Neutrophil (primary cell): ENCODE results near the gene RPL39L.

ENCODE experiments used
- H3K27ac ChIP-seq: fragments of 200-600 bp; sonication (generic); 2 replicates; pipeline ENCODE4 v1.5.1; 2016; ENCODE audit warnings: mild to moderate bottlenecking, moderate library complexity
- H3K27me3 ChIP-seq: fragments of 200-600 bp; sonication (generic); 2 replicates; pipeline ENCODE4 v1.6.0; 2016; ENCODE audit warnings: mild to moderate bottlenecking
- H3K36me3 ChIP-seq: fragments of 200-600 bp; sonication (generic); 2 replicates; pipeline ENCODE4 v1.5.1; 2017
- H3K4me1 ChIP-seq, 2 experiments: fragments of 200-600 bp in 1 of 2; sonication (generic) in 1 of 2; 1 replicate in 1 of 2; 2 replicates in 1 of 2; pipeline versions ENCODE4 v1.5.1 to v1.6.1; 2013 to 2016; ENCODE audit warnings: low read depth in 1 of 2, low read length in 1 of 2, mild to moderate bottlenecking in 1 of 2, moderate library complexity in 1 of 2; ENCODE audit not compliant: control insufficient read depth in 1 of 2, insufficient read depth in 1 of 2
- H3K4me3 ChIP-seq, 2 experiments: fragments of 200-600 bp in 1 of 2; sonication (generic) in 1 of 2; 1 replicate in 1 of 2; 2 replicates in 1 of 2; pipeline ENCODE4 v1.5.1; 2013 to 2016; ENCODE audit warnings: low read depth in 1 of 2, low read length in 1 of 2, mild to moderate bottlenecking in 1 of 2, moderate library complexity in 1 of 2
- H3K9me3 ChIP-seq: fragments of 200-600 bp; sonication (generic); 2 replicates; pipeline ENCODE4 v1.5.1; 2016
- CTCF ChIP-seq: fragments of 200-600 bp; sonication (generic); IDR thresholded peaks from 2 replicates; pipeline ENCODE4 v1.5.1; 2016; ENCODE audit warnings: antibody characterized with exemption

RPL39L gene

GRCh38 chr3:187150599-187150998 is 11.3 kb upstream of the RPL39L start:
- H3K27me3 ChIP-seq = no peaks in the 10 kb centered on the region
- no peak overlapping the region for H3K27ac ChIP-seq
- no peak overlapping the region for H3K4me3 ChIP-seq
- TF ChIP-seq CTCF = no peak
- no peaks in the 10 kb centered on the region for H3K36me3 ChIP-seq
- H3K9me3 ChIP-seq = no peaks in the 10 kb centered on the region
- H3K4me1 ChIP-seq = no peaks in the 10 kb centered on the region

GRCh38 chr3:187150186-187150585 is 10.9 kb upstream of the RPL39L start:
- H3K9me3 ChIP-seq = no peaks in the 10 kb centered on the region
- H3K4me3 ChIP-seq = no peak overlapping the region
- no peaks in the 10 kb centered on the region for H3K27me3 ChIP-seq
- H3K27ac ChIP-seq = no peak overlapping the region
- H3K36me3 ChIP-seq = no peaks in the 10 kb centered on the region
- no peaks in the 10 kb centered on the region for H3K4me1 ChIP-seq
- TF ChIP-seq CTCF = no peak

GRCh38 chr3:187146389-187146788 is 7.1 kb upstream of the RPL39L start:
- TF ChIP-seq CTCF = no peak
- Histone ChIP-seq H3K9me3 (no peaks in the 10 kb centered on the region), H3K27me3 (no peaks in the 10 kb centered on the region), H3K4me3 (no peak overlapping the region), H3K4me1 (no peaks in the 10 kb centered on the region), H3K36me3 (no peaks in the 10 kb centered on the region), H3K27ac (no peak overlapping the region)

GRCh38 chr3:187145149-187145895 is 6.0 kb upstream of the RPL39L start:
- no peak overlapping the region for H3K27ac ChIP-seq
- no peaks in the 10 kb centered on the region for H3K27me3 ChIP-seq
- no peaks in the 10 kb centered on the region for H3K9me3 ChIP-seq
- no peaks in the 10 kb centered on the region for H3K36me3 ChIP-seq
- H3K4me1 ChIP-seq = no peaks in the 10 kb centered on the region
- TF ChIP-seq CTCF = no peak
- no peak overlapping the region for H3K4me3 ChIP-seq

- Histone ChIP-seq H3K27ac (no peak overlapping the region), H3K27me3 (peaks cover 14% of the 10 kb centered on the region), H3K9me3 (no peaks in the 10 kb centered on the region), H3K36me3 (no peaks in the 10 kb centered on the region), H3K4me3 (peak overlapping the region in 1 of 2 experiments; percentile 62), H3K4me1 (peaks cover 0 to 14% of the 10 kb centered on the region in 2 experiments)
- no peak for TF ChIP-seq CTCF
Observed at GRCh38 chr3:187139895-187140253, 578 bp upstream of the RPL39L start.
